SK-N-MC (cell line): Measurements from ENCODE around the gene SMC1B.

ENCODE experiments used
- EZH2 ChIP-seq: fragments of 200-600 bp; sonication (generic); IDR thresholded peaks from one replicate; pipeline ENCODE4 v1.6.1; 2017; ENCODE audit warnings: antibody characterized with exemption
- POLR2AphosphoS5 ChIP-seq: IDR thresholded peaks from 2 replicates; pipeline ENCODE4 v1.6.1; 2012; ENCODE audit warnings: mild to moderate bottlenecking, low read depth, low read length, borderline replicate concordance

GRCh38 chr22:45309422-45310227 is 103.8 kb downstream of the SMC1B start, which contains the start of gene FAM118A:
- TF ChIP-seq EZH2 (no peak), POLR2AphosphoS5 (peak; percentile 87)
